Stimulated activated CD8-positive, alpha-beta memory T cell treated with anti-CD3 and anti-CD28 coated beads, Interleukin-15, amount 100 ng/mL, for 1 hour (primary cell): Measurements from ENCODE around the gene VTI1A.

Experiments used
- DNase-seq: peaks from one replicate; pipeline ENCODE4 v3.0.0-alpha.2; 2020; ENCODE audit warnings: low read depth

The VTI1A gene

GRCh38 chr10:112785089-112785488, 338.1 kb downstream of the VTI1A start:
- DNase-seq = no peak

DNA sequence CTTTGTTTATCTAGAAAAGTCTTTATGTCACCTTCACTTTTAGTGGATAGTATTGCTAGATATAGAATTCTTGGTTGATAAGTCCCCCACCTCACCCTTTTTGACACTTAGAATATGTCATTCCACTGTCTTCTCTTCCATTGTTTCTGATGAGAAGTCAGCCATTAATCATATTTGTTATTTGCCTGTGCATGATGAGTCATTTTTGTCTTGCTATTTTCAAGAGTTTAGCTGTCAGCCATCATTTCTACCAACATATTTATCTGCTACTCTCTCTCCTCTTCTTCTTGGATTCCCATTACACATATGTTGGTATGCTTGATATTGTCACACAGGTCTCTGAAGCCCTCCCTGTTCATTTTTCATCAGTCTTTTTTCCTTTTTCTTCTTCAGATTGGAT, 342.2 kb downstream of the VTI1A start:
- DNase-seq = no peak

- no peak for DNase-seq
Observed at GRCh38 chr10:112790030-112790429, 343.0 kb downstream of the VTI1A start.

DNA sequence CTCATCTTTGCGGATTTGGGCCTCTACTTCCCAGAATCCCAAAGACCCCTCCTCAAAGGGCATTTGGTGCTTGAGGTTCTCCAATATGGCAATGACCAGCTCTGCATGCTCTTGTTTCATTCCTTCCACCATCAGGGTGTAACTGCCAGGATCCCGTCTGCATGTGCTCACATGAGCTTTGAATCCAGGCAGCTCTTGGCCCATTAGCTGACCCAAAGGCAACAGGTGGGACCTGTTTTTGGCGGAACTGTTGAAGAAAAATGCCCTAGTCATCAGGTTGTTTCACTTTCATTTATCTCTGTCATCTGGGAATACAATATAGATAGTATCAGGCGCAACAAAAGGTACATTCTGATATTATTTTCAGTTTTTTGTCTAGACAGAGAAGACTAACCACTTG, 343.9 kb downstream of the VTI1A start:
- no peak for DNase-seq

DNA sequence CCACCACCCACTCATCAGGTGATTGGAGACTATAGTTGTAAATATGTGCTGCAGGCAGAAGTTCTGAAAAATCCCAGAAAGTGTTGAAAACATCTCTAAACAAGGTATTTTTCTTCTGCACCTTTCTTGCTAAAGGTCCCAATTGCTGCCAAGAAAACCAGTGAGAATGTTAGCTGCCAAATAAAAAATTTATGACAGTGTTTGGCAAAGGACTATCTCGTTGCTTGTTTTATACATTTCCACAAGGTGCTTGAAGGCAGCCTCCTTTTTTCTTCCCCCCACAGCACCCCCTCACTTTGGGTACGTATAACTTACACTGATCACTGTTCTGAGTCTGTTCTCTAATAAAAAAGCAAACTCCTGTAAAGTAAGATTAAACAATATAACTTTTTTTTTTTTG, 344.4 kb downstream of the VTI1A start:
- DNase-seq = no peak

GRCh38 chr10:112792487-112793201, 345.6 kb downstream of the VTI1A start:
- no peak for DNase-seq

DNA sequence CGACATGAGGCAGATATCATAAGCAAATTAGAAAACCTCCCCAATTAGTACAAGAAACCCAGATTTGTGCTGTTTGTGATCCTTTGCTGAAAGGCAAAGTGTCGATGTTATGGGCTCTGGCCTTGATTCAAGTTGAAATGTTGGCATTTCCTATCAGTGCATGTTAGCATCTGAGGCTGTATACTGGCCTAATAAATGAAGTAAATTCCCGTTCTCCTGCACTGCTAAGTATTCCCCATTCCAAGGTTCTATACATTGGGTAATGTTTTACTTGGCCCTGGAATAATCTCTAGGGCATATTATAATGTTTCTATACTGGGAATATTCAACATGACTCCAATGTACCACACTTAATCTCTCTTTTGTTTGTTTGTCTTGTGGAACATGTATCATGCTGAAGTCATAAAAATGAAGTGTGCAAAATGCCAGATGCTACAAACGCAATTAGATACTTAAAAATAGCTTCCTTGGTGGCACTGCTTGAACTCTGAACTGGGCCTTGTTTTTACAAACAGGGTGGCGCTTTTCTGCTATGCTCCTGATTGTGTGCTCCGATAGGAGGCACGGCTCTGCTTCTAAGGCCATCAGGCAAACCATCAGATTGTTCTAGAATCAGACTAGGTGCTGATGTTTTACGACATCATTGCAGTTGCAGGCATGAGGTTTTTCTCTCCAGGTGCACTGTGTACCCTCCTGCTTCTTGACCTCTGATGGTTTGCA, 346.3 kb downstream of the VTI1A start:
- DNase-seq = no peak

DNA sequence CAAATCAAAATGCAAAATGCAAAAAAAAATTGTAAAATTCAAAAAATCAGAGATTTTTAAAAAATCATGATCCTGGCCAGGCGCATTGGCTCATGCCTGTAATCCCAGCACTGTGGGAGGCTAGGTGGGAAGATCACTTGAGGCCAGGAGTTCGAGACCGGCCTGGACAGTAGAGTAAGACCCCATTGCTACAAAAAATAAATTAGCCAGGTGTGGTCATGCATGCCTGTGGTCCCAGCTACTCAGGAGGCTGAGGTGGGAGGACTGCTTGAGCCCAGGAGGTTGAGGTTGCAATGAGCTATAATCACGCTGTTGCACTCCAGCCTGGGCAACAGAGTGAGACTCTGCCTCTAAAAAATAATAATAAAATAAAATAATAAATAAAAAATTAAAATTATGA, 347.2 kb downstream of the VTI1A start:
- DNase-seq = no peak

- no peak for DNase-seq
Observed at GRCh38 chr10:112795067-112795466, 348.1 kb downstream of the VTI1A start.

- no peak for DNase-seq
Observed at GRCh38 chr10:112797197-112797596, 350.2 kb downstream of the VTI1A start.

DNA sequence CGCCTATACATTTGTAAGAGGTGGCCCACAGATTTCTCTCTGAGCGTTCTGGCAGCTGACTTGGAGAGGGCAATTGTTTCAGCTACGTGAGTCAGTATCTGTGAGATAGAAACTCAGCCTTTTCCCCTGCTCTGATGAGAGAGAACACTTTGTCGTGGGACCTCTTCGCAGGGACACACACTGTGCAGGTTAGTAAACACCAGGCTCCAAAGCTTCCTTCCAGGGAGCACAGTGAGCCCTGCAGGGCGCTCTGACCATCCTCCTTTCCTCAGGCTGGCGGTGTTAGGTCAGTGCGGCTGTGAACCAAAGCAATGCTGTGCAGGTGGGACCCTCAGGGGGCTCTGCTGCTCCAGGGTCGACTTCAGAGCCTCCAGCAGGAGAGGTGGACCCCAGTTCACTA, 350.8 kb downstream of the VTI1A start:
- no peak for DNase-seq

- no peak for DNase-seq
Observed at GRCh38 chr10:112799038-112799437, 352.0 kb downstream of the VTI1A start.

DNA sequence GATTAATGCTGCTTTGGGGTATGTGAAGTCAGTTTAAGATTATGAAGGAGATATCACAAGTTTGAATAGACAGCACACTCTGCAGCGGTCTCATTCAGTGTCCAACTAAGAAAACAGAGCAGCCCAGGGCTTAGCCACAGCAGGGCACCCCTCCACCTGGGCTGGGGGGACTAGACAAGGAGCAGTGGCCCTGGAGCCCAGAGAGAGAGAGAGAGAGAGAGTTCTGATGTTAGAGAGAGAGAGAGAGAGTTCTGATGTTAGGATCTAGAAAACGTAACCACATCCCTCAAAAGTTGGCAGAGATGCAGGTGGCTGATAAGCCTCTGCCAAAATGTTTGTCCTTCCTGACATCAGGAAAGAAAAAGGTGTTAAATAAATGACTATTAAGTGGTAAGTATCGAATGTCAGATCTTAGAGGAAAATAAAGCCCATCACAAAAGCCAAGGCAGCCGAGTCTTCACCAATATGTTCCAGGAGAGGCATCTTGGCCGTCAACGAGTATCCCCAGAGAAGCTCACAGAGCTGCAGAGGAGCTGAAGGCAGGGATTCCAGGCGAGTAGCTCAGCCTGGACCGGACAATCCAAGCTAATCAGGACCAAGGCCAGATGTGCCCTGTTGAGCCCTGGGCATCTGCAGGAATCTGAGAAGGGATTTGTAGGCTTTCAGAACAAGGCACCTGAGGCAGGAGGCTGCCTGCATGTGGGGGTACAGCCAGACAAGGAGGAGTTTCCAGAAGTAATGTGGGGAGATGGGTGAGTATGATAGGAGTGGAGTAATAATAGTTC, 352.9 kb downstream of the VTI1A start:
- DNase-seq = no peak

DNA sequence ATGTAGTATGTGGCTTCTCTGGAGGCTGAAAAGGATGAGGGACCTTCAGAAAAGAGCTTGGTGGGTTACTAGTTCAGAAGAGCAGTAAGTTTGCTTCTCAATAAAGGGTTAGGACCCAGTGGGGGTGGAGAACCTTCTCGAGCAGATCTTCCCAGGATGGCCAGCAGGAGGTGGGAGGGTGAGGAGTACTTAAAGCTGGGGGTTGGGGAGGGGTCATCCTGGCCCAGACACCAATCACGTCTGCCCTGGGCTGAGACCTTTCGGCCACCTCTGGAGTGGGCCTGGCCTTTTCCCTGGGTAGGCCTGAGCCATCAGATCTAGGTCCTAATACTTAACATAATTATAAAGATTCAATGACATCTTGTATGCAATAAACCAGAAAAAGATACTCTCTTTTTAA, 354.0 kb downstream of the VTI1A start:
- no peak for DNase-seq

DNA sequence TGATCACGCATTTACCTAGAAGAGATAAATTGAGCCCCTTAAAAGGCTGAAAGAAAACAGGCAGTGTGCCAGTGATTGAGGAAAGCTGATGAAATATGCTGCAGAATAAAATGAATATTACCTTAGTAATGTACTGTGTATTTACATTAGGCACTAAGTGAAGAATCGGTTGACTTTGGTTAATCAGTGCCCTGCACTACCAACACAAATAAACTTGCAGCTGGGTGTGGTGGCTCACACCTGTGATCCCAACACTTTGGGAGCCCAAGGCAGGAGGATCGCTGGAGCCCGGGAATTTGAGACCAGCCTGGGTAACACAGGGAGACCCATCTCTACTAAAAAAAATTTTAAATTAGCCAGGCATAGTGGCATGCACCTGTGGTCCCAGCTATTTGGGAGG, 354.7 kb downstream of the VTI1A start:
- no peak for DNase-seq

GRCh38 chr10:112802411-112803022, 355.5 kb downstream of the VTI1A start:
- no peak for DNase-seq

- no peak for DNase-seq
Observed at GRCh38 chr10:112803961-112804401, 357.0 kb downstream of the VTI1A start.

DNA sequence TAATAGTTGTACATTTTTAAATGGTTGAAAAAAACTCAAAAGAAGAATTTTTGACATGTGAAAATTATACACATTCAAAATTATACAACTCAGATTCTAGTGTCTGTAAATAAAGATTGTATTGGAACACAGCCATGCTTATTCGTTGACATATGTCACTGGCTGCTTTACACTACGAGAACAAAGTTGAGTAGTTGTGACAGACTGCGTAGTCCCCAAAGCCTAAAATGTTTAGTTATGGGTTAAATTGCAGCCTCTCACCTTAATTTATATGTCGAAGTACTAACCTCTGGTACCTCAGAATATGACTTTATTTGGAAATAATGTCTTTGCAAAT, 358.2 kb downstream of the VTI1A start:
- no peak for DNase-seq

- DNase-seq = no peak
Observed at GRCh38 chr10:112805701-112806100, 358.7 kb downstream of the VTI1A start.

DNA sequence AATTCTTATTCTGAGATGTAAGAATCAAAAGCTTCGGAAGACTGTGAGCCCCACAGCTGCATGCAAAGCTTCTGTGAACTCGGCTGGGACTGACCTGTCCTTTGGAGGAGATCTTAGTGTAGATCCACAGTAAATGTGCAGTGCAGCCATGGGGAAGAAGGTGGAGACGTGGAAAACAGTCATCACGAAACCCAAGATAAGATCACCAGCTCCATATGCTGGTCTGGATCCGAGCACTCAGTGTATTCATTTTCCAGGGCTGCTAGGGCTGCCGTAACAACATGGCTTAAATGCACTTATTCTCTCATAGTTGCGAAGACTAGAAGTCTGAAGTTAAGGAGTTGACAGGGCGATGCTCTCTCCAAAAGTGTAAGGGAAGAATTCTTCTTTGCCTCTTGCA, 360.0 kb downstream of the VTI1A start:
- no peak for DNase-seq

- DNase-seq = no peak
Observed at GRCh38 chr10:112809736-112810135, 362.7 kb downstream of the VTI1A start.

- DNase-seq = no peak
Observed at GRCh38 chr10:112810711-112811151, 363.7 kb downstream of the VTI1A start.
